Loucy (cell line): ENCODE data around the gene MT1E.

Source experiments
- H2AFZ ChIP-seq: fragments of 200-600 bp; sonication (generic); 2 replicates; pipeline ENCODE4 v1.6.0; 2016; ENCODE audit warnings: antibody characterized with exemption, mild to moderate bottlenecking, low read length, moderate library complexity
- H3F3A ChIP-seq: fragments of 200-600 bp; 2 replicates; pipeline ENCODE4 v1.6.0; 2016; ENCODE audit warnings: antibody characterized with exemption, low read depth, mild to moderate bottlenecking
- H3K27me3 ChIP-seq: fragments of 200-600 bp; sonication (generic); 2 replicates; pipeline ENCODE4 v1.6.1; 2014; ENCODE audit warnings: low read length, mild to moderate bottlenecking; ENCODE audit not compliant: insufficient read depth, poor library complexity, severe bottlenecking
- H3K36me3 ChIP-seq: fragments of 200-600 bp; sonication (generic); 2 replicates; pipeline ENCODE4 v1.6.1; 2016; ENCODE audit warnings: low read length; ENCODE audit not compliant: insufficient read depth
- H3K4me1 ChIP-seq: fragments of 200-600 bp; sonication (generic); 2 replicates; pipeline ENCODE4 v1.5.1; 2014; ENCODE audit warnings: low read length, mild to moderate bottlenecking; ENCODE audit not compliant: insufficient read depth, poor library complexity, severe bottlenecking
- H3K4me2 ChIP-seq: fragments of 200-600 bp; sonication (generic); 2 replicates; pipeline ENCODE4 v1.6.0; 2014; ENCODE audit warnings: antibody characterized with exemption, low read length, low read depth, mild to moderate bottlenecking; ENCODE audit not compliant: poor library complexity, severe bottlenecking
- H3K4me3 ChIP-seq: fragments of 200-600 bp; sonication (generic); 2 replicates; pipeline ENCODE4 v1.5.1; 2014; ENCODE audit warnings: low read length, mild to moderate bottlenecking, mixed read lengths; ENCODE audit not compliant: poor library complexity, severe bottlenecking
- H3K79me2 ChIP-seq: fragments of 200-600 bp; sonication (generic); 2 replicates; pipeline ENCODE4 v1.6.1; 2014; ENCODE audit warnings: low read length; ENCODE audit not compliant: insufficient read depth
- H3K9ac ChIP-seq: fragments of 200-600 bp; sonication (generic); 2 replicates; pipeline ENCODE4 v1.6.0; 2014; ENCODE audit warnings: mild to moderate bottlenecking, low read depth, low read length, moderate library complexity; ENCODE audit not compliant: poor library complexity, severe bottlenecking
- H3K9me2 ChIP-seq: fragments of 200-600 bp; sonication (generic); replicated peaks from 2 replicates; pipeline ENCODE4 v1.6.1; 2016; ENCODE audit warnings: low read depth, low read length, mixed read lengths
- H3K9me3 ChIP-seq: fragments of 200-600 bp; sonication (generic); 2 replicates; pipeline ENCODE4 v1.6.1; 2014; ENCODE audit warnings: mild to moderate bottlenecking, antibody characterized with exemption, low read length, low read depth; ENCODE audit not compliant: insufficient read depth
- H4K20me1 ChIP-seq: fragments of 200-600 bp; sonication (generic); 2 replicates; pipeline ENCODE4 v1.6.0; 2014; ENCODE audit warnings: antibody characterized with exemption, low read length, mild to moderate bottlenecking; ENCODE audit not compliant: insufficient read depth, poor library complexity, severe bottlenecking
- EZH2phosphoT487 ChIP-seq: fragments of 200-600 bp; IDR thresholded peaks from 2 replicates; pipeline ENCODE4 v1.6.1; 2018; ENCODE audit warnings: antibody characterized with exemption, mild to moderate bottlenecking, moderate library complexity, borderline replicate concordance
- TF ChIP-seq, protein P1 (sequence below): fragments of 200-600 bp; sonication (generic); conservative IDR thresholded peaks from 2 replicates; pipeline ENCODE4 v1.5.1; 2014; ENCODE audit warnings: mild to moderate bottlenecking, antibody characterized with exemption, low read length

MT1E gene

GRCh38 chr16:56601325-56601724 lies 24.3 kb upstream of the MT1E start:
- Histone ChIP-seq H3K27me3 (no peaks in the 10 kb centered on the region), H3K36me3 (no peaks in the 10 kb centered on the region), H4K20me1 (no peaks in the 10 kb centered on the region), H3K79me2 (no peaks in the 10 kb centered on the region), H3K4me2 (no peak overlapping the region), H3K4me1 (no peaks in the 10 kb centered on the region), H3K4me3 (no peak overlapping the region), H3K9me3 (no peaks in the 10 kb centered on the region), H3K9me2 (no peaks in the 10 kb centered on the region), H2AFZ (no peak overlapping the region), H3F3A (no peaks in the 10 kb centered on the region), H3K9ac (no peak overlapping the region)
- no peak for TF ChIP-seq EZH2phosphoT487
- TF ChIP-seq, protein P1, sequence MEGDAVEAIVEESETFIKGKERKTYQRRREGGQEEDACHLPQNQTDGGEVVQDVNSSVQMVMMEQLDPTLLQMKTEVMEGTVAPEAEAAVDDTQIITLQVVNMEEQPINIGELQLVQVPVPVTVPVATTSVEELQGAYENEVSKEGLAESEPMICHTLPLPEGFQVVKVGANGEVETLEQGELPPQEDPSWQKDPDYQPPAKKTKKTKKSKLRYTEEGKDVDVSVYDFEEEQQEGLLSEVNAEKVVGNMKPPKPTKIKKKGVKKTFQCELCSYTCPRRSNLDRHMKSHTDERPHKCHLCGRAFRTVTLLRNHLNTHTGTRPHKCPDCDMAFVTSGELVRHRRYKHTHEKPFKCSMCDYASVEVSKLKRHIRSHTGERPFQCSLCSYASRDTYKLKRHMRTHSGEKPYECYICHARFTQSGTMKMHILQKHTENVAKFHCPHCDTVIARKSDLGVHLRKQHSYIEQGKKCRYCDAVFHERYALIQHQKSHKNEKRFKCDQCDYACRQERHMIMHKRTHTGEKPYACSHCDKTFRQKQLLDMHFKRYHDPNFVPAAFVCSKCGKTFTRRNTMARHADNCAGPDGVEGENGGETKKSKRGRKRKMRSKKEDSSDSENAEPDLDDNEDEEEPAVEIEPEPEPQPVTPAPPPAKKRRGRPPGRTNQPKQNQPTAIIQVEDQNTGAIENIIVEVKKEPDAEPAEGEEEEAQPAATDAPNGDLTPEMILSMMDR = no peak

DNA sequence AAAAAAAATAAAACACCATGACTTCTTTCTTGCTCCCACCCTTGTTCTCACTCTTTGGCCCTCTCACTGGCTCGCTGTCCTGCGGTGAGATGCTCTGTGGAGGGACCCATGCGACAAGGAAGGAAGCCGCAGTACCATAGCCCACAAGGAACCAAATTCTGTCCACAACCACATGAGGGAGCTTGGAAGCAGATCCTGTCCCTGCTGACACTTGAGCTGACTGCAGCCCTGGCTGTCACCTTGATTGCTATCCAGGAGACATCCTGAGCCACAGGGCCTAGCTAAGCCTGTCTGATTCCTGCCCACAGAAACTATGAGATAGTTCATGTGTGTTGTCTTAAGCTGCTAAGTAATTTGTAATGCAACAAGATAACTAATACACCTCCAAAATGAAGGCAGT lies 22.0 kb upstream of the MT1E start:
- Histone ChIP-seq H3K4me1 (peaks cover 5% of the 10 kb centered on the region), H3K4me3 (no peak overlapping the region), H3K4me2 (no peak overlapping the region), H3K9me2 (no peaks in the 10 kb centered on the region), H3F3A (no peaks in the 10 kb centered on the region), H3K36me3 (no peaks in the 10 kb centered on the region), H3K79me2 (no peaks in the 10 kb centered on the region), H4K20me1 (no peaks in the 10 kb centered on the region), H3K27me3 (no peaks in the 10 kb centered on the region), H2AFZ (no peak overlapping the region; the same call in 1 of the 2 replicates), H3K9me3 (no peaks in the 10 kb centered on the region), H3K9ac (no peak overlapping the region)
- TF ChIP-seq EZH2phosphoT487 = no peak
- TF ChIP-seq, protein P1 = no peak; the same call in 1 of the 2 replicates

- Histone ChIP-seq H3K4me2 (no peak overlapping the region), H3K9me2 (no peaks in the 10 kb centered on the region), H3K79me2 (peaks cover 7% of the 10 kb centered on the region), H3K4me1 (peaks cover 10% of the 10 kb centered on the region), H3F3A (no peaks in the 10 kb centered on the region), H3K9ac (no peak overlapping the region), H3K27me3 (no peaks in the 10 kb centered on the region), H4K20me1 (no peaks in the 10 kb centered on the region), H3K4me3 (no peak overlapping the region), H2AFZ (no peak overlapping the region), H3K9me3 (no peaks in the 10 kb centered on the region), H3K36me3 (no peaks in the 10 kb centered on the region)
- TF ChIP-seq, protein P1 = no peak
- no peak for TF ChIP-seq EZH2phosphoT487
Observed at GRCh38 chr16:56604966-56605365, 20.6 kb upstream of the MT1E start.
